ENCODE measurements around the gene LENG8. TPM values are rescaled to one million over a fixed set of nuclear protein-coding genes. Genes with fewer than 3 reads are reported as not detected.

The LENG8 gene
- total RNA-seq, 2 experiments from 2014 or later, result 610 to 639 TPM

DNA sequence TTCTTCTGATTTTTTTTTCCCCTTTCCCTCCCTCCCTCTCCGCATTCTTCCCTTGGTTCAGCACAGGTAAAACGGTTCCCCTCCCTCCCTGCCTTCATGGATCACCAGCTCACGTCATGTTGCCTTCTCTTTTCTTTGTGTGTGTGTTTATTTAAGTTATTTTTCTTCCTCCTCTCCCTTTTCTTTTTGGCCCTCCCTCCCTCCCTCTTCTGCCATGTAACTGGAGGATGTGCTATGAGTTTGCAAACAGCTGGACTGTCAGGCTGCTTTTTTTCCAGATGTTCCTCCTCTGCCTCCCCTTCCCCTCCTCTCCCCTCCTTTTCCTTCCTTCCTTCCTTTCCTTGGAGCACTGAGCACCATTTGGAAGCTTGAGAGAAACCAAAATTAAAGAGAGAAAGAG is 12.6 kb downstream of the LENG8 start:
- Mint-ChIP-seq H3K27me3 (no peaks in the 10 kb centered on the region), H3K27ac (peak overlapping the region; percentile 84), H3K9me3 (peaks cover 2% of the 10 kb centered on the region), H3K4me1 (ENCODE audit: low read depth) (peaks cover 42% of the 10 kb centered on the region), H3K4me3 (peak overlapping the region; percentile 62), H3K36me3 (ENCODE audit: low read depth) (peaks cover 59% of the 10 kb centered on the region)
- H3K4me1 ChIP-seq (ENCODE audit: insufficient read depth, low read length), result peaks cover 49% of the 10 kb centered on the region
- H3K27ac ChIP-seq (ENCODE audit: low read depth in 1 of 2, low read length in 2 of 2), result peak overlapping the region in 1 of 2 donors; percentile 21
- no peak for TF ChIP-seq CTCF (IDR thresholded peaks at IDR 0.05)
- no peaks in the 10 kb centered on the region for H3K27me3 ChIP-seq (ENCODE audit: control insufficient read depth in 1 of 2, insufficient read depth in 2 of 2, low read length in 2 of 2)
- ChIA-PET POLR2A (interaction anchor here (0.5 to 3.5 kb wide), 3 partner anchors 10 to 29 kb away, joined by 3 to 72 read pairs (median 11); partner anchors contain the start of gene LENG8), CTCF (no interaction called here)
- H3K9me3 ChIP-seq (ENCODE audit: control insufficient read depth in 1 of 2, insufficient read depth in 1 of 2, low read length in 2 of 2), result peaks cover 0 to 12% of the 10 kb centered on the region in 2 experiments
- no peak for ATAC-seq (ENCODE audit: poor library complexity)
- DNase-seq, result no peak
- peaks cover 55% of the 10 kb centered on the region for H3K36me3 ChIP-seq (ENCODE audit: insufficient read depth, low read length)
- intact Hi-C loops (cut with DNase I, micrococcal nuclease), result loop anchor here (5.0 to 10.0 kb wide), 4 partner anchors 257 to 1016 kb away; partner anchors contain the start of genes MYADM (in 2 of the 2), RPS9 (in 1 of the 2) and ZNF628 (in 1 of the 2)
- no peak overlapping the region for H3K4me3 ChIP-seq (ENCODE audit: low read length)

DNA sequence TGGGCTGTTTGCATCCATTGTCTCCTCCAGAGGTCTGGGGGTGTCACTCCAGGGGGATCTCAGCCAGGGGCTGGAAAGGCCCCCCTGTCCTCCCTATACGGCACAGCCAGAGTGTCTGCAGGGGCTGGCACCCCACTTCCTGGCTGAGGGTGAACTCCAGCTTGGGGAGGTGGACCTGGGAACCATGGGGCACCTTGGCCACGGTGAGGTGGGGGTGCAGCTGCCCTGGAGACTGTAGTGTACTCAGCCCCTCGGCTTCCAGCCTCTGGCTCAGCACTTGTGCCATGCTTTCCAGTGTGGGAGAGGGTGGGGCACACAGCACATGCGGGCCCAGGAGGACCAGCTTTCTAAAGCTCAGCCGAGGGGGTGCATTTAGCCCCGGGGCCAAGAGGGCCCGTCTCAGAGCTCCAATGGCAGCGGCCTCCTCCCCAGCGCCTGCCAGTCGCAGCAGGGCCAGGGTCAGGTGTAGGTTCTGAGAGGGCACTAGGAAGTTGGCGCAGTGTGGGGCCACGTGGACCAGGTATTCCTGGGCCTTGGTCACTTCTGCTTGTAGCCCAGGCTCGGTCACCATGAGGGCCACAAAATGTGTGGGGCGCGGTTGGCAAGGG is 13.2 kb downstream of the LENG8 start:
- H3K9me3 Mint-ChIP-seq, result peaks cover 2% of the 10 kb centered on the region
- peaks cover 54% of the 10 kb centered on the region for H3K36me3 Mint-ChIP-seq (ENCODE audit: low read depth)
- H3K27me3 ChIP-seq (ENCODE audit: control insufficient read depth in 1 of 2, insufficient read depth in 2 of 2, low read length in 2 of 2), result no peaks in the 10 kb centered on the region
- ChIA-PET CTCF (interaction anchor here (0.6 kb wide), 1 partner anchor 24 kb away, joined by 3 read pairs; no protein-coding TSS in a partner anchor), POLR2A (interaction anchor here (0.5 to 3.5 kb wide), 4 partner anchors 8 to 29 kb away, joined by 3 to 72 read pairs (median 8); partner anchors contain the start of gene LENG8)
- ATAC-seq (ENCODE audit: poor library complexity) (no peak), DNase-seq (peak in 2 of 14 experiments; percentile 8 to 48)
- peaks cover 49% of the 10 kb centered on the region for H3K36me3 ChIP-seq (ENCODE audit: insufficient read depth, low read length)
- peak overlapping the region; percentile 62 for H3K4me3 Mint-ChIP-seq
- intact Hi-C loops (cut with DNase I, micrococcal nuclease), result loop anchor here (5.0 to 10.0 kb wide), 4 partner anchors 257 to 1015 kb away; partner anchors contain the start of genes MYADM (in 2 of the 2), RPS9 (in 1 of the 2) and ZNF628 (in 1 of the 2)
- H3K9me3 ChIP-seq (ENCODE audit: control insufficient read depth in 1 of 2, insufficient read depth in 1 of 2, low read length in 2 of 2), result peaks cover 0 to 12% of the 10 kb centered on the region in 2 experiments
- no peaks in the 10 kb centered on the region for H3K27me3 Mint-ChIP-seq
- H3K27ac ChIP-seq (ENCODE audit: low read depth in 1 of 2, low read length in 2 of 2), result peak overlapping the region; percentile 53 to 58
- peaks cover 43% of the 10 kb centered on the region for H3K4me1 Mint-ChIP-seq (ENCODE audit: low read depth)
- no peak for TF ChIP-seq CTCF (IDR thresholded peaks at IDR 0.05)
- H3K4me1 ChIP-seq (ENCODE audit: insufficient read depth, low read length), result peaks cover 49% of the 10 kb centered on the region
- peak overlapping the region; percentile 84 for H3K27ac Mint-ChIP-seq
- H3K4me3 ChIP-seq (ENCODE audit: low read length), result peak overlapping the region; percentile 82

DNA sequence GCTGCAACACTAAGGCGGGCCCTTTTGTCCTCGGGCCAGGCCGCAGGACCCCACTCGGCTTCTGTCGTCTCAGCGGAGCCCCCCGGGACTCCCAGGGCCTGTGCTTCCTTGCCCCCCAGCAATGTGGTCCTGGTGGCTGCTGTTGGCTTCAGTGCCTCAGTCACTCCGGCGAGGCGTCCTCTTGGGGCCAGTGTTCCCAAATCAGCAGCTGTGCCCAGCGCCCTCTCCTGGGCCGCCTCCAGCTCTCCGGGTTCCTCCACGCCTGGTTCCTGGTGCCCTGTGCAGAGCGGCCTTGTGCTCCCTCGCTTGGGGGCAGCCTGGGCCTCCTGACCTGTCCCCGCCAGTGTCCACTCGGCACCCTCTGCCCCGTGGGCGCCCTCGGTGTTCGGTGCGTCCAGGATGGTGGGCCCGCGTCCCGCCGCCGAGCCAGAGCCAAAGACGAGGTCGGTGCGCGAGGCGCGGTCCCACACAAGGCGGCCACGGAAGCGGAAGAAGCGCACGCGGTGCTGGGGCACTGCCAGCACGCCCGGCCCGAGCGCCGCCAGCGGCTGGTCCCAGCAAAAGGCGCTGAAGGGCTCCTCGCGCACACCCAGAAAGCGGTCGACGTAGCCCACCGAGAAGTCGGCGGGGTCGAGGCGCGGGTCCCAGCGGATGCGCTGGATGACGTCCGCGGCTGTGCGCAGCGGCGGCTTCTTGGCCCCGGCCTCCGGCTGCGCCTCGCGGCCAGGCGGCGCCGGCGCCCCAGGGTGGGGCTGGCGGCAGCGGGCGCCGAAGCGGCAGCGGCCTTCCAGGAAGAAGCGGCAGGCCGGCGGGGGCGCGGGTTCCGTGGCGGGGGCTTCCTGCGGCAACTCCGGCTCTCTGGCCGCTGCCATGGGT is 13.9 kb downstream of the LENG8 start:
- Mint-ChIP-seq H3K27me3 (peaks cover 3% of the 10 kb centered on the region), H3K4me3 (peak overlapping the region; percentile 62), H3K9me3 (peaks cover 2% of the 10 kb centered on the region), H3K4me1 (ENCODE audit: low read depth) (peaks cover 43% of the 10 kb centered on the region), H3K36me3 (ENCODE audit: low read depth) (peaks cover 47% of the 10 kb centered on the region), H3K27ac (peak overlapping the region; percentile 84)
- peaks cover 42% of the 10 kb centered on the region for H3K36me3 ChIP-seq (ENCODE audit: insufficient read depth, low read length)
- CTCF ChIA-PET, result interaction anchor here (0.6 to 1.0 kb wide), 2 partner anchors 12 to 25 kb away, joined by 3 read pairs; no protein-coding TSS in a partner anchor
- intact Hi-C loops (cut with DNase I, micrococcal nuclease), result loop anchor here (1.0 to 10.0 kb wide), 5 partner anchors 14 to 1014 kb away; partner anchors contain the start of genes LENG8 (in 2 of the 2), MYADM (in 2 of the 2), RPS9 (in 1 of the 2) and ZNF628 (in 1 of the 2)
- no peak for TF ChIP-seq CTCF (IDR thresholded peaks at IDR 0.05)
- POLR2A ChIA-PET, result interaction anchor here (0.7 to 3.5 kb wide), 5 partner anchors 9 to 1161 kb away, joined by 3 to 72 read pairs (median 5); partner anchors contain the start of genes CNOT3, LENG8 and ZNF784
- no peaks in the 10 kb centered on the region for H3K27me3 ChIP-seq (ENCODE audit: control insufficient read depth in 1 of 2, insufficient read depth in 2 of 2, low read length in 2 of 2)
- peak overlapping the region; percentile 82 for H3K4me3 ChIP-seq (ENCODE audit: low read length)
- peak; percentile 43 to 86 (median 62) for DNase-seq
- peaks cover 0 to 12% of the 10 kb centered on the region in 2 experiments for H3K9me3 ChIP-seq (ENCODE audit: control insufficient read depth in 1 of 2, insufficient read depth in 1 of 2, low read length in 2 of 2)
- H3K27ac ChIP-seq (ENCODE audit: low read depth in 1 of 2, low read length in 2 of 2), result peak overlapping the region; percentile 58 to 69
- H3K4me1 ChIP-seq (ENCODE audit: insufficient read depth, low read length), result peaks cover 49% of the 10 kb centered on the region
- peak; percentile 26 for ATAC-seq (ENCODE audit: poor library complexity)

All from CD4-positive, alpha-beta T cell (primary cell).